Measurements from ENCODE around the gene CD99.
"Not testable (repeated sequence)": the region's sequence is repeated elsewhere in the genome, so short reads cannot be mapped to it uniquely, and the experiment has no call there.

The CD99 gene

GRCh38 chrX:2732076-2732475 lies 41.0 kb downstream of the CD99 start:
- no peak for DNase-seq (ENCODE audit: low read depth)

GRCh38 chrX:2732649-2733048 lies 41.6 kb downstream of the CD99 start:
- no peak for DNase-seq (ENCODE audit: low read depth)

DNA sequence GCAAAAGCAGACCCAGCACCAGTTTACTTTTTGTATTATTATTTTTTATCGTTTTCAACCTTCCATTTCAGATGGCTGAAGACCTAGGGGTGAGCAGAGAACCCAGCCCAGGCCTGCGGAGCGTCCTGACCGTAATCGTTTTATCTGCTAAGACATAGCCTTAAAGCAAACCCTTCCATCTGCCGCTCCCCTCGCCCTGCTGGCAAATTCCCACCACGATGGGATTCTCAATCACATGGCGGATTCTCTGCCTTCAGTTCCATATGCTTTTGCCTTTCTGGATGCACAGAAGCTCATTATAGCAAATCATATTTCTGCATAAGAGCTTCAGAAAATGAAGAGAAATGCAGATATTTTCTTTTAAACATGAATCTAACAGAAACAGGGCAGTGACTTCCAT lies 42.2 kb downstream of the CD99 start:
- DNase-seq (ENCODE audit: low read depth), result no peak

DNA sequence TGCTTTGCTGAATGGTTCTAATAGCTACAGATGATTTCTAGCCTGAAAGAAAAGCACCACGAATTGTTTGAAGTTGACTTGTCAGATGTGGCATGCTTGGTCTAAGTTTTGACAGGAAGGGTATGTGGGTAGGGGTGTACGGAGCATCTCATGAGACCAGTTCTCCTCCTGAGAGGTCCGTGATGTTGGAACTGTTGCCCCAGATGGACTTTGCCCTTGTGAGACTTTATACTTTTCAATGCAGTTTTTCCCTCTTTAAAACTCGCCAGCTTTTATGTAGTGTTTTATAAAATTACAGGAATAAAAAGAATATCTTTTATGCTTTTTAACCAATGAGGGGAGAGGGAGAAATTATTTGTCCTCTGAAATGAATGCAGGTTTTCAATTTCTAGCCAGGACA lies 44.2 kb downstream of the CD99 start:
- no peak for DNase-seq (ENCODE audit: low read depth)

- no peak for DNase-seq (ENCODE audit: low read depth)
Measured at GRCh38 chrX:2740672-2741071, 49.6 kb downstream of the CD99 start.

GRCh38 chrX:2741386-2741785 lies 50.3 kb downstream of the CD99 start:
- DNase-seq (ENCODE audit: low read depth), result no peak

GRCh38 chrX:2746250-2746649 lies 55.2 kb downstream of the CD99 start:
- not testable (repeated sequence) for DNase-seq (ENCODE audit: low read depth)

DNA sequence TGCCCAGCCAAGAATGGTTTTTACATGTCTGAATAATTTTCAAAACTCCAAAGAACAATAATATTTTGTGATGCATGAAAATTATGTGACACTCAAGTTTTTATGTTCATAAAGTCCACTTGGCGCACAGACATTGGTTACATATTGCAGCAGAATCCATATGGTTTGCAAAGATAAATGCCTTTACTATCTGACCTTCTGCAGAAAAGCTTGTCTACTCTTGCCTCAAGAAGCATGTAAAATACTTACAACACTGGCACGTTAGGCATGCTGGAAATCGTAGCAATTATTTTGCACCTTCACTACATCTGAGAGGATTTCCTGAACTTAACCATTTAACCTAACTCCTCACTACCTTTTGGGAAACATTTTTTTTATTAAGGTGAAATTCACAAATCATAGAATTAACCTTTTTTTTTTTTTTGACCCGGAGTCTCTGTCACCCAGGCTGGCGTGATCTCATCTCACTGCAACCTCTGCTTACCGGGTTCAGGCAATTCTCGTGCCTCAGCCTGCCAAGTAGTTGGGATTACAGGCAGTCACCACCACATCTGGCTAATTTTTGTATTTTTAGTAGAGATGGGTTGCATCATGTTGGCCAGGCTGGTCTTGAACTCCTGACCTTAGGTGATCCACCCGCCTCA lies 57.2 kb downstream of the CD99 start:
- DNase-seq (ENCODE audit: low read depth), result no peak

DNA sequence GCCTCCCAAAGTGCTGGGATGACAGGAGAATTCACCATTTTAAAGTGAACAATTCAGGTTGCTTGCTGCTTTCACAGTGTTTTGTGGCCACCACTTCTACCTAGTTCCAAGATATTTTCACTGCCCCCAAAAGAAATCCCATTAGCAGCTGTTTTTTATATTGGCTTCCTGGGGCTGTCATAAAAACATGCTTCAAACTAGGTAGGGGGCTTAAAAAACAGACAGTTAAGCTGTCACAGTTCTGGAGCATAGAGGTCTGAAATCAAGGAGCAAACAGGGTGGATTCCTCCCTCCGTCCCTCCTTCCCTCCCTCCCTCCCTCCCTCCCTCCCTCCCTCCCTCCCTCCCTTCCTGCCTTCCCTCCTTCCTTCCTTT lies 57.7 kb downstream of the CD99 start:
- DNase-seq (ENCODE audit: low read depth), result no peak

DNA sequence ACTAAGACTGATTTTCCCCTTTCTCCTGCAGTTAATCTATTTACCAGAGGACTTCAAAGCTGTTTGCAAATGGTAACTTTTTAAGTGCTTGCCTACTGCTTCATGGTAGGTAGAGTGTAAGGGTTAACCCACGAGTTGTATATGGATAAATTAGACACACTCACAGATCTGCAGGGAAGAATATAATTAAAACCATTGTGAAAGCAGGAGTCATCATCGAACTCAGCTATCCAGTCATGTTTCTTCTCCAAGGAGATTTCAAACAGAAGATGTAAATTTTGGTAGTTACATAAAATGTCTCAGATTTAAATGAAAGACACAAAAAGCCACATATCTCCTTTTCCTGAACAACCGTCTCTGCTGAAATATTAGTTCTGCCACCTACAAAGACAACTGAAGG lies 60.2 kb downstream of the CD99 start:
- no peak for DNase-seq (ENCODE audit: low read depth)

DNA sequence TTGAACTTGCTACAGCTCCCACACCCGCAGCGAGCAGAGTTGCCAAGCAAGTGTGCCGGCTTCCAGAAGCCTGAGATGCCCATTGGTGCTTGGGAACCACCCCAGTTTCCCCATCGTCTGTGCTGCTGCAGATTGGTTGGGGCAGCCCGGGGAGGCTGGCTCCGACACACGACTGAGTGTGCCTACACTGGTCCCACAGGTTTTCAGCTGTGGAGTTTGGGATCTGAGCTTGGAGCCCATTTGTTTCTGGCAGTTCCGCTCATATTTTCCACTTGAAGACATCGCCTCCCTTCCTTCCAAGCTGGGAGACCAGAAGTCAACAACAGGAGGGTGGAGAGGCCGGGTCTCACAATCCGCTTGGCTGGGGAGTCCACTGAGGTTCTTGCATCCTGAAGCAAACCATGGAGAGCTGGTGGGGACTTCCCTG lies 60.8 kb downstream of the CD99 start, which contains the start of gene XG:
Gene XG, plus strand, starts transcription at position 167 of the 427 bp plus-strand sequence. Its CDS starts 235 bp downstream, at position 402.
- DNase-seq (ENCODE audit: low read depth), result not testable (repeated sequence)

DNA sequence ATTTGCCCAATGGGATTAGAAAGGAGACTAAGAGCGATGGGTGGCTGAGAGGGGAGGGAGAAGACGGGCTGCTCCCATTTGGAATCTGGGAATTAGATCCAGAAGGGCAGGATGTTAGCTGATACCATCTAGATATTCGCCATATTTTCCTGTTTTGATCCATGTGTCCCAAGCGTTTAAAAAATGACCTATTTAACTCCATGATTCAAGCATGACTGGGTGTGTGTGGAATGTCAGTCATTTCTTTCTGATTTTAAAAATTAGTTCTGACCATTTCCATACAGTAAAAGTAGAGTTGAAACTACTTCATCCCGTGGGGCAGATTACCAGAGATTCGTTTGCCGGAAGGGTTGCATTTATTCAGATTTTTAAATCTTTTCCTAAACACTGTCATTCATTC lies 61.3 kb downstream of the CD99 start:
- DNase-seq (ENCODE audit: low read depth), result not testable (repeated sequence)

GRCh38 chrX:2755163-2755715 lies 64.1 kb downstream of the CD99 start:
- not testable (repeated sequence) for DNase-seq (ENCODE audit: low read depth)

DNA sequence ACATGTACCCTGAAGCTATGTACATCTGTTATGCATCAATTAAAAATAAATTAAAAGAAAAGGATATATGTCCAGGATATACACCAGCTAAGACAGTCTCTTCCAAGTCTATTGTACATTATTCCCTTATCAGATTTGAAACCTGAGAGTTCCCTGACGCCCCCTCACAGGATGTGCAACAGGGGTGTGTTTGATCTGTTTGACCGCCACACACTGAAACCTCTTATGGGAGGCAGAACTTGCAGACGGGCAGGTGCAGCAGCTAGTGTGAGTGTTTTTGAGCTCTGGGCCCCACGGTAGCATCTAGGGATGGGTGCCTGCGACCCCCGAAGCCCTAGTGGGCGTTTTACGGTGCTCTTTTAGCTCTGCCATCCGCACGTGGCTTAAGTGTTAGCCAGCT lies 65.5 kb downstream of the CD99 start:
- no peak for DNase-seq (ENCODE audit: low read depth)

GRCh38 chrX:2761246-2761645 lies 70.2 kb downstream of the CD99 start:
- DNase-seq (ENCODE audit: low read depth), result no peak

DNA sequence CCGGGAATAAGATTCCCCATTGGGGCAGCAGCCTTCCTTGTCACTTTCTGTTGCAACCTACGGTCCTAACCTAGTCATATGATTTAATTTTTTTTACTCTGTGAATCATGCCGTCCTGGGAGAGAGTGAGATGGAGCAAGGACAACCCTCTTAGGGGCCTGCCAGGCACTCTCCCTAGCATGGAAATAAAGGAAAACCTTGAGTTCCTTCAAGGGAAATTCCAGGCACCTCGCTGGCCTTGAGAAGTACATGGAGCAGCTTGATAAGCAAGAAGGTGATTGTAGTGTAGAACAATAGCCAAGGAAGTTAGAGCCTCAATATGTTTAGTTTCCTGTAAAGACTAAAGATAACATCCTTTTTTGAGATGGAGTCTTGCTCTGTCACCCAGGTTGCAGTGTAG lies 71.6 kb downstream of the CD99 start:
- not testable (repeated sequence) for DNase-seq (ENCODE audit: low read depth)

DNA sequence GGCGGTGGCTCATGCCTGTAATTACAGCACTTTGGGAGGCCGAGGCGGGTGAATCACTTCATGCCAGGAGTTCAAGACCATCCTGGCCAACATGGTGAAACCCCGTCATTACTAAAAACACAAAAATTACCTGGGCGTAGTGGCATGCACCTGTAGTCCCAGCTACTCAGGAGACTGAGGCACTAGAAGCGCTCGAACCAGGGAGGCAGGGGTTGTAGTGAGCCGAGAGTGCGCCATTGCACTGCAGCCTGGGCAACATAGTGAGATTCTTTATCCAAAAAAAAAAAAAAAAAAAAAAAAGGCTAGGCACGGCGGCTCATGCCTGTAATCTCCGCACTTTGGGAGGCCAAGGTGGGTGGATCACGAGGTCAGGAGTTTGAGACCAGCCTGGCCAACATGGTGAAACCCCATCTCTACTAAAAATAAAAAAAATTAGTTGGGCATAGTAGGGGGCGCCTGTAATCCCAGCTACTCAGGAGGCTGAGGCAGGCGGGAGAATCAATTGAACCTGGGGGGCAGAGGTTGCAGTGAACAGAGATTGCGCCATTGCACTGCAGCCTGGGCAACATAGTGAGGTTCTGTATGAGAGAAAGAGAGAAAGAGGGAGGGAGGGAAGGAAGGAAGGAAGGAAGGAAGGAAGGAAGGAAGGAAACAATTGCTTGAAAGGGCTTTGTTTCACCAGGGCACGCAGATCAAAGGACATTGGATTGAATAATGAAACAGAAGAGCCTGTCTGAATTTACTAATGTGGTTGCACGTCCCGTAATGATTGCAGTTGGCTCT lies 73.9 kb downstream of the CD99 start:
- not testable (repeated sequence) for DNase-seq (ENCODE audit: low read depth)

GRCh38 chrX:2765549-2765830 lies 74.4 kb downstream of the CD99 start:
- DNase-seq (ENCODE audit: low read depth), result no peak

GRCh38 chrX:2766906-2767305 lies 75.8 kb downstream of the CD99 start:
- no peak for DNase-seq (ENCODE audit: low read depth)

DNA sequence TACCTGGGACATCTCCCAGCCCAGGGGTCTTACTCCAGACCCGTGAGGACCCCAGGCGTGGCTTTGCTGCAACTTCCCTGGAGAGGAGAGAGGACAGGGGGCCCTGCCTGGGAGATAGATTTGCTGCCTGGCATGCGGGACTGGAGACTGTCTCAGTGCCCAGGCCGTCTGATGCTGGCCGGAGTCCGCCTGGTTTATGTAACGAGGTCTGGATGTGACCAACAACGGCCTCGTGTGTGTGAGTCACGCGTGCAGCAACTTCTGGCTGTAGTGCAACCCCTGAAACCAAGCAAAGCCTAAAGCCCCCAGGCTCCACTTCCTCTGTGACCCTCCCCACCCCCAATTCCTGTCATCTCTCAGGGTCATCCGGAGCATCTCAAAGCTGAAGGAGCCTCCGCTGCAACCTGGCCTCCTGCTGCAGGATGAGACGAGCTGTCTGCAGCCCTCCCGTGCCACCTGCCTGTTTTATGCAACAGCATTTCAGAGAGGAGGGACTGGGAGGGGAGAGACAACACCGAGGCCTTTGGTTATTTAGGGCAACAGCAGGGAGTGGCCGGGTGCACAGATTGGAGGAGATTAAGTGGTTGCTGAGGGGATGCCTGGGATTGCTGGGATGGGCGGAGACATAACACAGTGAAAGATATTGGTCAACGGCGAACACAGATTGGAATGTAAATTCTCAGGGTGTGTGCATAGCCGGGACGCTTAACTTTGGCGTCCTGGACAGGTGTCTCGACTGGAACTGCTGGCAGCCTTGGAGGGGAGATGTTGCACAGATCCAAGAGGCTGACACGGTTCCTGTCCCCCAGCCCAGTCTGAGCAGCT lies 76.7 kb downstream of the CD99 start:
- DNase-seq (ENCODE audit: low read depth), result no peak

GRCh38 chrX:2769615-2770014 lies 78.5 kb downstream of the CD99 start:
- no peak for DNase-seq (ENCODE audit: low read depth)

DNA sequence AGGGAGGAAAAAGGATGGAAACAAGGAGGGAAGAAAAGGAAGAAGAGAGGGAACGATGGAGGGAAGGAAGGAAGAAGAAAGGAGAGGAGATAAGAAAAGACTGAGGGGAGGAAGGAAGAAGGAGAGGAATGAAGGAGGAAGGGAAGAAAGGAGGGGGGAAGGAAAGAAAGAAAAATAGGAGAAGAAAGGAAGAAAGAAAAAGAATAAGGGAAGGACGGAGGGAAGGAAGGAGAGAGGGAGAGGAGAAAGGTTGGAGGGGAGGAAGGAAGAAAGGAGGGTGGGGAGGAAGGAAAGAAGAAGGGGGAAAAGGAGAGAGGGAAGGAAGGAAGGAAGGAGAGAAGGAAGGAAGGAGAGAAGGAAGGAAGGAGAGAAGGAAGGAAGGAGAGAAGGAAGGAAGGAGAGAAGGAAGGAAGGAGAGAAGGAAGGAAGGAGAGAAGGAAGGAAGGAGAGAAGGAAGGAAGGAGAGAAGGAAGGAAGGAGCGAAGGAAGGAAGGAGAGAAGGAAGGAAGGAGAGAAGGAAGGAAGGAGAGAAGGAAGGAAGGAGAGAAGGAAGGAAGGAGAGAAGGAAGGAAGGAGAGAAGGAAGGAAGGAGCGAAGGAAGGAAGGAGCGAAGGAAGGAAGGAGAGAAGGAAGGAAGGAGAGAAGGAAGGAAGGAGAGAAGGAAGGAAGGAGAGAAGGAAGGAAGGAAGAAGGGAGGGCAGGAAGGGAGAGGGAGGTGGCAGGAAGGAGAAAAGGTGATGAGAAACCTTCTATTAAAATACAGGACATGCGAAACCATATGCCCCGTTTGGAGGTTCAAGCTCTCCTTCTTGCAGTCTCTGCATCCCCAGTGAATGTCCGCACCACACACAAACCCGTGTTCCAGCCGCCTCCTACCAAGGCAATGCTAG lies 82.3 kb downstream of the CD99 start:
- not testable (repeated sequence) for DNase-seq (ENCODE audit: low read depth)
